Mucosa of descending colon (tissue), 3 donors: ENCODE results near the gene IRF2BP2. TPM values are rescaled to one million over a fixed set of nuclear protein-coding genes. Genes with fewer than 3 reads are reported as not detected.

Source experiments
- ATAC-seq: fragments of 200-7000 bp; cut with Tn5 transposase; one replicate; pipeline ENCODE4 v1.9.1; 2020; ENCODE audit warnings: mild to moderate bottlenecking, moderate library complexity
- DNase-seq, 3 donors: peaks; one replicate each; pipeline ENCODE4 v3.0.0-alpha.2; 2020
- H3K36me3 ChIP-seq: fragments of 200-600 bp; one replicate; pipeline ENCODE4 v1.8.0; 2021; ENCODE audit warnings: low read depth, mild to moderate bottlenecking
- H3K4me1 ChIP-seq: fragments of 200-600 bp; one replicate; pipeline ENCODE4 v1.8.0; 2021; ENCODE audit warnings: low read depth, mild to moderate bottlenecking
- H3K4me3 ChIP-seq: fragments of 200-600 bp; one replicate; pipeline ENCODE4 v1.8.0; 2021; ENCODE audit warnings: mild to moderate bottlenecking
- H3K9me3 ChIP-seq: fragments of 200-600 bp; one replicate; pipeline ENCODE4 v1.8.0; 2021; ENCODE audit warnings: mild to moderate bottlenecking
- CTCF ChIP-seq: fragments of 200-600 bp; IDR thresholded peaks from one replicate; pipeline ENCODE4 v1.8.0; 2022; ENCODE audit warnings: antibody characterized with exemption, mild to moderate bottlenecking
- intact Hi-C, 2 donors: fragments of 100-400 bp; cut with DNase I in 1 of 2; cut with micrococcal nuclease in 1 of 2; formaldehyde crosslinking; loops; one replicate each; pipeline versions ENCODE4 v1.11.0 to v1.11.1; 2022; cut with DNase I, micrococcal nuclease
- total RNA-seq, 3 donors: library from RNA; stranded (reverse); fragmentation: NEBNext Ultra II Directional in 2 of 3; extraction: Animal tissue kit (Norgen Biotek cat#: 25700) in 2 of 3; gene quantifications; one replicate each; pipeline versions ENCODE4 v1.2.1 to v1.2.4, GENCODE V29; 2021 to 2023
- donor health status: DM: no; HTN: no; CAD: no; lungs with moderate emphysema.
- donor health status: DM: no; HTN: no; CAD: no.
- donor health status: DM: no; HTN: yes; CAD: no.

The IRF2BP2 gene
- total RNA-seq, 3 donors from 2014 or later = 134 to 180 (median 156) TPM

DNA sequence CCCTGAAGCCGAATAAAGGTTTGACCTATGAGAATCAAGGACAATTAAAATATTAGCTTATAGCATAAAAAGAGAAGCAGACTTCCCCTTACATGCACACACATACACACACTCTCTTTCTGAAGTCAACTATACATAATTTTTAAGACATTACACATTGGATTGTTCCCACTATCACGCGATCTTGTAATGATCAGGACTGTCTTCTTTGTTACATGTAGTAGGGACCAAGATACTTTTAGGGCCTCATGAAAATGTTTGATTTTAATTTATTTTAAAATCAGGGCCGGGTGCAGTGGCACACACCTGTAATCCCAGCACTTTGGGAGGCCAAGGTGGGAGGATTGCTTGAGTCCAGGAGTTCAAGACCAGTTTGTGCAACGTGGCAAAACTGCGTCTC is 16.4 kb upstream of the IRF2BP2 start:
- ATAC-seq = no peak
- DNase-seq = no peak
- Histone ChIP-seq H3K4me3 (no peak overlapping the region), H3K36me3 (no peaks in the 10 kb centered on the region), H3K4me1 (peaks cover 6% of the 10 kb centered on the region), H3K9me3 (no peaks in the 10 kb centered on the region)
- no peak for TF ChIP-seq CTCF
- intact Hi-C loops = no loop called here

DNA sequence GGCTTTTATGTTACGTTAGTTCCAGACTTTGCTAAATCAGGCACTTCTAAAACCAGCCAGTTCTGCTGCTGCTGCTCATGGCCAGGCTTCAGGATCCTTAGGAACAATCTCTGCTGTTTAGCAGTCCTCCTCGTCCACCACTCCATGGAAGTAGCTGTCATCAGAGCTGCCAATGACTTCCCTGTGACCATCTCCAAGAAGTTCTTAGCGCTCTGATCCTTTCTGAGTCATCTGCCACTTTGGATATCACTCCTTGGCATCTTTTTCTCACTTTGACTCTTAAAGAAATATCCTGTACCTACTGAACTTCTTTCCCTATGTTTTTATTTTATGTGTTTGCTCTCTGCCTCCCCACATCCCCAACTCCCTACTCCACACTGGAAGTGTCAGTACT is 14.7 kb upstream of the IRF2BP2 start:
- no peak overlapping the region for H3K4me3 ChIP-seq
- ATAC-seq (peak; percentile 12), DNase-seq (no peak)
- peaks cover 16% of the 10 kb centered on the region for H3K4me1 ChIP-seq
- TF ChIP-seq CTCF = no peak
- intact Hi-C loops = no loop called here
- H3K36me3 ChIP-seq = no peaks in the 10 kb centered on the region
- no peaks in the 10 kb centered on the region for H3K9me3 ChIP-seq

DNA sequence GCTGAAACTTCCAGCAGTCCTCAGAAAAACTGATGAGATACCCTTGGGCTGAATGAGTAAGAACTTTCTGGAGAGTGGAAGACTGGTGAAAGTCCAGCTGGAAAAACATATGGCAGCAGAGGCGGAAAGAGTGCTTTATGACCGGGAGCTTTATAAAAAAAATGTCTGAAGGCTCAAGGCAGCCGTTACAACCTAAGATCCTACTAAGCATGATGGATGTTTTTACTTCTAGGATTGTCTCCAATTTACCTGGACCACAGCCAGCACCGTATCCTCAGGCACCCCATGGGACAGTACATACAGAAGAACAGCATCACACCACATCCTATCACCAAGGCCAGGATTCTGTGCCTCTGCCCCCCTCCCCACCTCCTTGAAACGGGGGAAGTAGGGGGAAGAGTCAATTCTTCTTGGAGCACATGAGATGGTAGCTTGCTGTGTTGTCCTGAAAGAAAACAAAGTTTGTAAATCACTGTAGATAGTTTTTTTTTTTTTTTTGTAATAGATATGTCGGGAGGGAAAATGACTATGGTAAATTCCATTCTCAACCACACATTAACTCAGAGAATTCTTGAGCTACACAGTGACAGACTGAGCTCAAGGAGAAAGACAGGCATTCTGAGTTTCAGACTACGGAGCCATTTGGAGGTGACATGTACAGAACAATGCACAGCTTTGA is 11.8 kb upstream of the IRF2BP2 start:
- TF ChIP-seq CTCF = no peak
- Histone ChIP-seq H3K9me3 (no peaks in the 10 kb centered on the region), H3K36me3 (no peaks in the 10 kb centered on the region), H3K4me3 (no peak overlapping the region), H3K4me1 (peaks cover 24% of the 10 kb centered on the region)
- ATAC-seq = peak; percentile 47
- intact Hi-C loops = no loop called here
- DNase-seq = peak in 1 of 3 donors; percentile 60

- Histone ChIP-seq H3K36me3 (no peaks in the 10 kb centered on the region), H3K9me3 (no peaks in the 10 kb centered on the region), H3K4me3 (no peak overlapping the region), H3K4me1 (peaks cover 24% of the 10 kb centered on the region)
- DNase-seq (no peak), ATAC-seq (no peak)
- no peak for TF ChIP-seq CTCF
- intact Hi-C loops = no loop called here
Observed at GRCh38 chr1:234621127-234621468, 11.1 kb upstream of the IRF2BP2 start.

GRCh38 chr1:234620272-234621126 is 10.5 kb upstream of the IRF2BP2 start:
- Histone ChIP-seq H3K36me3 (no peaks in the 10 kb centered on the region), H3K4me1 (peaks cover 24% of the 10 kb centered on the region), H3K9me3 (no peaks in the 10 kb centered on the region), H3K4me3 (no peak overlapping the region)
- ATAC-seq = peak; percentile 32
- intact Hi-C loops = no loop called here
- DNase-seq = no peak
- no peak for TF ChIP-seq CTCF
